IMR-90 (cell line): ENCODE data around the gene WEE1. TPM values are rescaled to one million over a fixed set of nuclear protein-coding genes. Genes with fewer than 3 reads are reported as not detected.
A peak's percentile ranks its signal among the peaks of the same experiment; 100 is the strongest.

Source experiments
- ATAC-seq: fragments of 200-7000 bp; cut with Tn5 transposase; 2 replicates; pipeline ENCODE4 v1.9.1; 2020; ENCODE audit warnings: low read depth, mild to moderate bottlenecking, moderate library complexity
- BruUV-seq: library from RNA; stranded (reverse); fragments of 400-500 nt; replicated peaks from 2 replicates; lab custom pipeline; 2021; lab: Mats Ljungman, UMichigan
- CTCF ChIA-PET: fragments of 300-600 bp; formaldehyde crosslinking; extraction: SDS; loops from one replicate; lab custom pipeline; 2021; ENCODE audit warnings: antibody characterized with exemption; lab: Yijun Ruan, JAX
- POLR2A ChIA-PET: fragments of 300-600 bp; sonication (Branson Sonifier 250); formaldehyde crosslinking; loops from one replicate; lab custom pipeline; 2022; ENCODE audit warnings: antibody characterized with exemption; ENCODE audit not compliant: unreplicated experiment; lab: Charles Lee
- DNase-seq: peaks from one replicate; pipeline ENCODE4 v3.0.0; 2013
- H2AFZ ChIP-seq: replicated peaks from 2 replicates; pipeline ENCODE3; 2013; ENCODE audit warnings: low read length, mild to moderate bottlenecking; ENCODE audit not compliant: poor library complexity
- H2AK5ac ChIP-seq: 2 replicates; pipeline ENCODE4 v1.6.1; 2013; ENCODE audit warnings: low read depth, low read length, inconsistent platforms
- H2AK9ac ChIP-seq: replicated peaks from 2 replicates; pipeline ENCODE3; 2013; ENCODE audit warnings: mild to moderate bottlenecking, low read depth, low read length, moderate library complexity; ENCODE audit not compliant: poor library complexity
- H2BK120ac ChIP-seq: 2 replicates; pipeline ENCODE4 v1.6.1; 2013; ENCODE audit warnings: low read depth, low read length, inconsistent platforms
- H2BK15ac ChIP-seq: 3 replicates; pipeline ENCODE4 v1.6.1; 2013; ENCODE audit warnings: low read depth, low read length, inconsistent platforms
- H2BK20ac ChIP-seq: 2 replicates; pipeline ENCODE4 v1.6.1; 2013; ENCODE audit warnings: low read depth, mild to moderate bottlenecking, inconsistent platforms, low read length, moderate library complexity
- H2BK5ac ChIP-seq: 2 replicates; pipeline ENCODE4 v1.6.1; 2013; ENCODE audit warnings: mild to moderate bottlenecking, low read depth, low read length, inconsistent platforms; ENCODE audit not compliant: poor library complexity, severe bottlenecking
- H3K14ac ChIP-seq: replicated peaks from 2 replicates; pipeline ENCODE4 v1.6.1; 2013; ENCODE audit warnings: low read depth, low read length, inconsistent platforms
- H3K18ac ChIP-seq: 2 replicates; pipeline ENCODE4 v1.6.1; 2013; ENCODE audit warnings: low read depth, low read length, control low read depth
- H3K23ac ChIP-seq: 2 replicates; pipeline ENCODE4 v1.6.1; 2013; ENCODE audit warnings: low read depth, low read length, inconsistent platforms
- H3K27ac ChIP-seq: 2 replicates; pipeline ENCODE4 v1.5.1; 2013; ENCODE audit warnings: mild to moderate bottlenecking, control low read depth, low read length; ENCODE audit not compliant: insufficient read depth
- H3K27me3 ChIP-seq: 2 replicates; pipeline ENCODE4 v1.6.1; 2013; ENCODE audit warnings: low read length; ENCODE audit not compliant: control insufficient read depth, insufficient read depth
- H3K36me3 ChIP-seq: 2 replicates; pipeline ENCODE4 v1.6.1; 2013; ENCODE audit warnings: low read length, mixed read lengths; ENCODE audit not compliant: control insufficient read depth, insufficient read depth
- H3K4ac ChIP-seq: 2 replicates; pipeline ENCODE4 v1.6.1; 2013; ENCODE audit warnings: low read depth, low read length, inconsistent platforms
- H3K4me1 ChIP-seq: 2 replicates; pipeline ENCODE4 v1.6.1; 2013; ENCODE audit warnings: low read length, mixed read lengths; ENCODE audit not compliant: control insufficient read depth, insufficient read depth
- H3K4me2 ChIP-seq: 2 replicates; pipeline ENCODE4 v1.6.1; 2013; ENCODE audit warnings: low read depth, mild to moderate bottlenecking, control low read depth, low read length, moderate library complexity
- H3K4me3 ChIP-seq: 2 replicates; pipeline ENCODE4 v1.5.1; 2013; ENCODE audit warnings: low read depth, mild to moderate bottlenecking, control low read depth, low read length, moderate library complexity; ENCODE audit not compliant: insufficient read depth
- H3K56ac ChIP-seq: 2 replicates; pipeline ENCODE4 v1.6.1; 2013; ENCODE audit warnings: low read length, inconsistent platforms; ENCODE audit not compliant: insufficient read depth; ENCODE audit errors: extremely low read depth
- H3K79me1 ChIP-seq, 2 experiments: 2 replicates each; pipeline ENCODE4 v1.6.1; 2013; ENCODE audit warnings: low read length in 2 of 2, inconsistent platforms in 1 of 2, low read depth in 1 of 2
- H3K9ac ChIP-seq: 2 replicates; pipeline ENCODE4 v1.6.1; 2013; ENCODE audit warnings: low read depth, low read length, control low read depth
- H3K9me1 ChIP-seq: 2 replicates; pipeline ENCODE4 v1.6.1; 2013; ENCODE audit warnings: low read length, inconsistent platforms; ENCODE audit not compliant: insufficient read depth
- H3K9me3 ChIP-seq: 2 replicates; pipeline ENCODE4 v1.6.1; 2013; ENCODE audit warnings: low read length; ENCODE audit not compliant: control insufficient read depth, insufficient read depth
- H4K20me1 ChIP-seq: 2 replicates; pipeline ENCODE4 v1.6.1; 2013; ENCODE audit warnings: low read length, inconsistent platforms; ENCODE audit not compliant: insufficient read depth
- H4K5ac ChIP-seq: 2 replicates; pipeline ENCODE4 v1.6.1; 2013; ENCODE audit warnings: mild to moderate bottlenecking, low read depth, low read length, control low read depth
- H4K8ac ChIP-seq, 2 experiments: 2 replicates each; pipeline ENCODE4 v1.6.1; 2013; ENCODE audit warnings: low read depth in 2 of 2, low read length in 2 of 2, control low read depth in 1 of 2, inconsistent platforms in 1 of 2
- H4K91ac ChIP-seq: 2 replicates; pipeline ENCODE4 v1.6.1; 2013; ENCODE audit warnings: low read depth, low read length, inconsistent platforms; ENCODE audit not compliant: insufficient read depth
- BHLHE40 ChIP-seq: fragments of 150-350 bp; IDR thresholded peaks from 2 replicates; pipeline ENCODE4 v1.6.1; 2016; ENCODE audit warnings: mild to moderate bottlenecking, low read depth, low read length
- CEBPB ChIP-seq: IDR thresholded peaks from 2 replicates; pipeline ENCODE4 v1.6.1; 2012; ENCODE audit warnings: low read depth, low read length, improper control_type of control experiment
- CHD1 ChIP-seq: IDR thresholded peaks from 2 replicates; pipeline ENCODE4 v1.6.1; 2012; ENCODE audit warnings: low read depth, low read length, improper control_type of control experiment
- ELK1 ChIP-seq: fragments of 150-350 bp; IDR thresholded peaks from 2 replicates; pipeline ENCODE4 v1.6.1; 2016; ENCODE audit warnings: low read depth, mild to moderate bottlenecking, low read length, moderate library complexity, borderline replicate concordance
- FOS ChIP-seq: fragments of 150-350 bp; IDR thresholded peaks from 2 replicates; pipeline ENCODE4 v1.6.1; 2016; ENCODE audit warnings: low read depth, low read length
- MAFK ChIP-seq: IDR thresholded peaks from 2 replicates; pipeline ENCODE4 v1.6.1; 2012; ENCODE audit warnings: low read depth, low read length, improper control_type of control experiment
- MXI1 ChIP-seq: IDR thresholded peaks from 2 replicates; pipeline ENCODE4 v1.6.1; 2012; ENCODE audit warnings: low read depth, mild to moderate bottlenecking, low read length, moderate library complexity, borderline replicate concordance
- NFE2L2 ChIP-seq: fragments of 150-350 bp; IDR thresholded peaks from 2 replicates; pipeline ENCODE4 v1.6.1; 2016; ENCODE audit warnings: low read depth, mild to moderate bottlenecking, low read length
- RAD21 ChIP-seq: IDR thresholded peaks from 2 replicates; pipeline ENCODE4 v1.6.1; 2012; ENCODE audit warnings: low read length, improper control_type of control experiment
- RFX5 ChIP-seq: IDR thresholded peaks from 2 replicates; pipeline ENCODE4 v1.8.0; 2012; ENCODE audit warnings: low read depth, mild to moderate bottlenecking, low read length, moderate library complexity
- SMC3 ChIP-seq: fragments of 150-350 bp; IDR thresholded peaks from 2 replicates; pipeline ENCODE4 v1.6.1; 2016; ENCODE audit warnings: low read depth, mild to moderate bottlenecking, antibody characterized with exemption, low read length, moderate library complexity
- USF2 ChIP-seq: fragments of 150-350 bp; IDR thresholded peaks from 2 replicates; pipeline ENCODE4 v1.6.1; 2017; ENCODE audit warnings: mild to moderate bottlenecking, antibody characterized with exemption, low read length, low read depth
- WGBS, 2 experiments: methylation state at CpG; one replicate each; pipeline versions ENCODE4 v1.1.5 to v1.1.7; 2013; ENCODE audit warnings: missing lambda C conversion rate in 2 of 2; ENCODE audit not compliant: insufficient read length in 1 of 2; ENCODE audit errors: extremely low coverage in 2 of 2; 5-methylcytosine and 5-hydroxymethylcytosine counted together
- dilution Hi-C: fragments of 300-500 bp; cut with HindIII; formaldehyde crosslinking; loops from one replicate; pipeline ENCODE4 v1.14.3; 2018; ENCODE audit warnings: low sequenced_read_pairs; ENCODE audit not compliant: unreplicated experiment
- in situ Hi-C: fragments of 300-500 bp; cut with MboI; formaldehyde crosslinking; loops from 3 replicates; pipeline ENCODE4 v1.14.3; 2019; ENCODE audit warnings: low sequenced_read_pairs, inconsistent platforms, mixed read lengths
- intact Hi-C: fragments of 100-400 bp; cut with micrococcal nuclease; formaldehyde crosslinking; loops from 2 replicates; pipeline ENCODE4 v1.10.0; 2022
- polyA plus RNA-seq, 3 experiments: library from polyadenylated mRNA; depleted of rRNA; stranded (reverse); fragments of >200 nt; gene quantifications; 2 replicates each; pipeline ENCODE4 v1.2.3, GENCODE V29; 2012; ENCODE audit warnings: low replicate concordance in 1 of 3
- total RNA-seq: library from RNA; depleted of rRNA; stranded (reverse); fragments of >200 nt; gene quantifications from 2 replicates; pipeline ENCODE4 v1.2.3, GENCODE V29; 2012

The WEE1 gene
- total and polyA plus RNA-seq, 2 of the 4 experiments (the other 2 are of a cell fraction): 26.5 to 29.2 TPM

DNA sequence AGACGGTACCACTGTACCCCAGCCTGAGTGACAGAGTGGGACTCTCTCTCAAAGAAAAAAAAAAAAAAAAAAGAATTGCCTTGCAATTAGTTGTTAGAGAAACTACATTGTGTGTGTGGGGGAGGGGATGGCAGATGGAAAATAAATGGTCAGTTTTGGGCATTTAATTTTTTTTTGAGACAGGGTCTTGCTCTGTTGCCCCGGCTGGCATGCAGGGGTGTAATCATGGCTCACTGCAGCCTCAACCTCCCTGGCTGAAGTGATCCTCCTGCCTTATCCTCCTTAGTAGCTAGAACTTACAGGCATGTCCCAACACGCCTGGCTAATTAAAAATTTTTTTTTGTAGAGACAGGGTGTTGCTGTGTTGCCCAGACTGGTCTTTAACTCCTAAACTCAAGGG is 36.4 kb downstream of the WEE1 start:
- Histone ChIP-seq H3K9me1 (peaks cover 9% of the 10 kb centered on the region), H2BK20ac (peak overlapping the region; percentile 31; the same call in 1 of the 2 replicates), H2AK9ac (no peak overlapping the region), H3K27me3 (no peaks in the 10 kb centered on the region), H2AK5ac (peak overlapping the region; percentile 84), H3K79me1 (peaks cover 0 to 12% of the 10 kb centered on the region in 2 experiments; a peak in 3 of 4 replicates), H2BK5ac (peak overlapping the region; percentile 68), H4K8ac (peak overlapping the region in 1 of 2 experiments; percentile 89; a peak in 3 of 4 replicates), H3K4me1 (peaks cover 10% of the 10 kb centered on the region), H3K4me2 (no peak overlapping the region), H3K36me3 (no peaks in the 10 kb centered on the region), H3K9me3 (no peaks in the 10 kb centered on the region), H2BK120ac (peak overlapping the region; percentile 90; the same call in 1 of the 2 replicates), H4K5ac (peak overlapping the region; percentile 68), H2BK15ac (0 out of 3 replicates have a peak overlapping the region, but pooled peaks have one; percentile 97), H3K27ac (no peak overlapping the region), H3K4me3 (no peak overlapping the region), H2AFZ (no peak overlapping the region), H4K91ac (peak overlapping the region; percentile 52; the same call in 1 of the 2 replicates), H3K23ac (no peak overlapping the region), H3K4ac (peak overlapping the region; percentile 79), H3K56ac (no peak overlapping the region), H4K20me1 (no peaks in the 10 kb centered on the region), H3K18ac (peak overlapping the region; percentile 22), H3K14ac (peak overlapping the region; percentile 88), H3K9ac (no peak overlapping the region)
- BruUV-seq: no TSS peak
- DNase-seq (no peak), ATAC-seq (no peak)
- TF ChIP-seq RAD21: no peak
- no peak for TF ChIP-seq NFE2L2
- TF ChIP-seq CEBPB: no peak
- TF ChIP-seq ELK1: no peak
- no peak for TF ChIP-seq BHLHE40
- TF ChIP-seq MXI1: no peak
- TF ChIP-seq USF2: no peak
- TF ChIP-seq RFX5: no peak
- TF ChIP-seq MAFK: no peak
- TF ChIP-seq CHD1: no peak
- no peak for TF ChIP-seq SMC3
- TF ChIP-seq FOS: no peak
- in situ Hi-C loops: loop anchor here (10.0 to 25.0 kb wide), 2 partner anchors 135 to 702 kb away; partner anchors contain the start of gene ADM
- POLR2A ChIA-PET: no interaction called here
- dilution Hi-C loops: no loop called here
- intact Hi-C loops: loop anchor here (5.0 kb wide), 2 partner anchors 148 to 692 kb away; partner anchors contain the start of gene ZNF143
- no CpG with 5 or more reads among the region's 3 CpGs for WGBS, 2 experiments
- CTCF ChIA-PET: interaction anchor here (0.6 to 0.7 kb wide), 2 partner anchors 14 to 101 kb away, joined by 3 to 4 read pairs; no protein-coding TSS in a partner anchor
